HG03460 (cell line): ENCODE results near the gene SMARCA2.

Experiments
- ATAC-seq: cut with Tn5 transposase; IDR thresholded peaks from one replicate; pipeline ENCODE4 v1.9.1; 2021; ENCODE audit not compliant: unreplicated experiment

Gene SMARCA2

DNA sequence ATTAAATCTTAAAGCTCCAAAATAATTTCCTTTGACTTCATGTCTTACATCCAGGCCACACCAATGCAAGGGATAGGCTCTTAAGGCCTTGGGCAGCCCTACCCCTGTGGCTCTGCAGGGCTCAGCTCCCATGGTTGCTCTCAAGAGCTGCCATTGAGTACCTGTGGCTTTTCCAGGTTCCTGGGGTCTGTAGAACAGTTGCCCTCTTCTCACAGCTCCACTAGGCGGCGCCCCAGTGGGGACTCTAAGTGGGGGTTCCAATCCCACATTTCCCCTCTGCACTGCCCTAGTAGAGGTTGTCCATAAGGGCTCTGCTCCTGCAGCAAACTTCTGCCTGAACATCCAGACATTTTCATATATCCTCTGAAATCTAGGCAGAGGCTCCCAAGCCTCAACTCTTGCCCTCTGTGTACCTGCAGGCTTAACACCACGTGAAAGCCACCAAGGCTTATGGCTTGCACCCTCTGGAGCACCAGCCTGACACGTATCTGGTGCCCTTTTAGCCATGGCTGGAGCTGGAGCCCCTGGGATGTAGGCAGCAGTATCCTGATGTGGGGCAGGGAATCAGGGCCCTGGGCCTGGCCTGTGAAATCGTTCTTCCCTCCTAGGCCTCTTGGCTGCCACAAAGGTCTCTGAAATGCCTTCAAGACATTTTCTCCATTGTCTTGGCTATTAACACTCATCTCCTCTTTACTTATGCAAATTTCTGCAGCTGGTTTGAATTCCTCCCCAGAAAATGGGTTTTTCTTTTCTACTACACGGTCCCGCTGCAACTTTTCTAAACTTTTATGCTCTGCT lies 185.1 kb downstream of the SMARCA2 start:
- ATAC-seq = no peak

DNA sequence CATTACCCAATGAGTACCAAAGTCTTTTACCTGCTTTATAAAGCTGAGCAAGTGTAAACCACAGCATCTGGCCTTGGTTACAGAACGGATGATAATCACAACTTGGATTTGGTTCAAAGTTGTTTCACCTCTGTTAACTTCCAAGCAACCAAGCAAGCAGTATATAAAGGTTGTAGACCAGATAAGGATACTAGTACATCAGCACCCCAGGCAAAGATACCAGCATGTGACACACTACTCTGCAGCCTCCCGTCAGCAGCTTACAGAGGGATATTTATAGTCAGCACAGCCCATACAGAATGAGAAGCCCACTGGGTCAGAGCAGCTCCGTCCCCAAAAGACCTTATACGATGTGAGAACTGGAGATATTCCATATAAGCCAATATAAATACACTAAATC lies 193.3 kb downstream of the SMARCA2 start:
- no peak for ATAC-seq

DNA sequence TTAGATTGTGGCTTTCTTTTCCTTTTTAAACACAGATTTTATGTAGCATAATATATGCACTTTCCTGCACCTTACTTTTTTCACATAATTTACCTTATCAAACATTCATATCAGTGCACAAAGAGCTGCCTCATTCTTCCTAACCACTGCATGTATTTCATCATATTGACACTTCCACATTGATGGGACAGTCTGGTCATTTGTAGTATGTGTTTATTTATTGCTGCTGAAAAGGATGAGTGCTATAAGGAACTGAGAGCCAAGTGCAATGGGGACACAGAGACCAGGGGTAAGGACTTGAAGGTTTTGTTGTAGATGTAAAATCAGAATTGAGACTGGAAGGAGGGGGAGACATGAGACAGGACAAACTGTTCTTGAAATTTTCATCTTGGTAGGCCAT lies 193.8 kb downstream of the SMARCA2 start:
- no peak for ATAC-seq

DNA sequence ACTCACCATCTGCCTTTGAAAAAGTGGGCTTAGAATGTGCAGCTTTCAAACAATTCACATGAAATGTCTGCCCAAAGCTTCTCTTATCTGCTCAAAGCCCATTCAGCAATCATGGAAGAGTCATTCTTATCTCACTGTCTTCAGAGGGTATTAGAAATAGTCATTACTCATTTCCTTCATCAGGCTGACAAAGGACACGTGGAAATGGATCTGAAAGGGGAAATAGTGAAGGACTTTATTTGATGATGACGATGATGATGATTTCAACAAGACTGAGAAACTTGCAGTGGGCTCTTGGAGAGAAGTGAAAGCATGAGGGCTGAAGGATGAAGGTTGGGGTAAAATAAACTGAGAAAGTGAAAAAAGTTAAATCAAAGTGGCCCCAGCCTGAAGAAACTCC lies 194.3 kb downstream of the SMARCA2 start:
- no peak for ATAC-seq

DNA sequence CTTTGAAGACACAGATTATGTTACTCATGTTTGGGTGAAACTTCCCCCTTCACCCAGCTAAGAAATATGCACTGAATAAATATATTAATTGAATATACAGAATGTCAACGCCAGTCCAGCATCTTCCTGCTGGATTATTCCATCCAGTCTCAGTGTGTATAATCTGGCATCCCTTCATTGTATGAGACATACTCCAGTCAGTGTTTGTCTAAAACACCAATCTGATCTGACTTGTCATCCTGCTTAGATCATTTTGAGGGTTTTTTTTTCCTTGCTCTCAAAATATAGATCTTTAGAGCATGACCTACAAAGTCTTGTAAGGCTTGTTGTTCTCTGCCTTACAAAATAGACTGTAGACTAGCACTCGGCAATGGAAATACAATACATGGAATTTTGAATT lies 195.1 kb downstream of the SMARCA2 start:
- ATAC-seq = no peak

DNA sequence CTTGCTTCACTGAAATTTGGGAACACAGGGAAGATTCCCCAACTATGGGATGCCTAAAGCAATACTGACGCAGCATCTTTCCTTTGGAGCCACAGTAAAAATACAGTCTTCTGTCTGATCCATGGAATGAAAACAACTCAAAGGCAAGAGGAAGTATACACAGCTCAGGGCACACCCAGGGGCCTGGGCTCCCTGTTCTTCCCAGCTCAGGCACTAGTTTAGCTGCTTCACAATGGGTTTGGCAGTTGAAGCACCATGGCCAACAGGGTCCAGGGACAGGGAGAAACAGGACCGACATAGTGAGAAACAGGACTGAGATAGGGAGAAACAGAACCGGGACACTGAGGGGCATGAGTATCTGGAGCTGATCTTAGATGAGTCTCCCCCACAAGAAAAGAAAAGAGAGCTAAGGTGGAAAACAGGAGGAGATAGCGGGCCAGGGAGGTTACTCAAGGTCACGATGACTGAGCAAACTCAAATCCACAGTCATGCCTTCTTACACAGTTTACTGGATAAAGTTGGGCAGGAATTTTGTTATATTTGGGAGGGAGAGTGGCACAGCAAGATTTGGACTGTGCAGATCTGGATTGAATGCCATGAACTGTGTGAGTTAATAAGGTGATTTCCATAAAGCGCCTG lies 198.8 kb downstream of the SMARCA2 start:
- no peak for ATAC-seq

DNA sequence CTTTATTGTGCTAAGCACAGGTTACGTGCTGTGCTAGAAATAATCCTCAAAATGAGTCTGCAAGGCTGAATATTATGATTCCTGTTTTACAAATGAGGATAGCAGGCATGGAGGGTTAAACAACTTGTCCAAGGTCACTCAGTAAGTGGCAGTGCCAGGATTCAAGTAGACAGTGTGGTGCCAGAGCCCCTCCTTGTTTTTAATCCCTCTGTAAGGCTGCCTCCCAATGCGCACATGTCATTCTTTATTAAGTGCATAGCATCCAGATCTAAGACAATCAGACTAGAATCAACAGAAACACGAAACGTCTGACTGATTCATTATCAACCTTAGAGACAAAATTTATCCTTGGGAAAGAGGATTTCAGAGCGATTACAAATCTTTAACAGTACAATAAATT lies 199.6 kb downstream of the SMARCA2 start:
- no peak for ATAC-seq

DNA sequence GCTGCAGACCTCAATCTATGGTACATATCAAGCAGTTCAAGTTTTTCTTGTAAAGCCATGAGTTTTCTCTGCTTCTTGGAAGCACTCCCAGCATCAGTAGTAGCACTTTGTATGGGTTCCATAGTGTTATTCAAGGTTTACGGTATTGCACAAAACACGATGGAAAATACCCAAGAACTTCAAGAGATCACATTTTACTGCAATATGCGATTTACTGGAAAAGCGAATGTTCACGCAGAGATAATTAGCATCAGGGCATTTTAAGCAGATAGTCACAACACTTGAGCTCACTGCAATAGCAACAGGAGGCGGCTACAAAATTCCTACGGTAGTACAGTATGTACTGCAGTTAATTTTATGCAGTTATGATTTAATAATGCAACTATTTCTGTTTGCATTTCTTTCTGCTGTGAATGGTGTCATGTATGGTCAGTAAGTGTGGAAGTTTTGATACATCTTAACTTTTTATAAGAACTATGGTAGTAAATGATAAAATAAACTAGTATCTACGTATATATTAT lies 200.8 kb downstream of the SMARCA2 start:
- ATAC-seq = no peak

DNA sequence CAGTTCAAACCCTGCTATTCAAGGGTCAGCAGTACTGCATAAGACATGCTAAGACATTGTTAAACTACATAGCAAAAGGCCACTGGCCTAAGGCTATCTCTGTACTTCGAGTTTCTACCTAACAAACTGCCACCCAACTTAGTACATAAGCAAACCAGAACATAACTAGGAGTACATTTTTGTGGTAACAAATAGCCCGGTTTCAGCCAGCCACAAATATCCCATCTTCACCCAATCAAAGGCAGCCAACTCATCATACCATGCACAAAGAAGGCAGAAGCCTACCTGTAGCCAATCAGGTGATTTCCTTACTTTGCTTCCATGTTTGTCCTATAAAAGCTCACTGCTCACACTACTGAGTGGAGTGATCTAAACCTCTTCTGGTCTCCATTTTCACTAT lies 201.4 kb downstream of the SMARCA2 start:
- ATAC-seq = no peak

DNA sequence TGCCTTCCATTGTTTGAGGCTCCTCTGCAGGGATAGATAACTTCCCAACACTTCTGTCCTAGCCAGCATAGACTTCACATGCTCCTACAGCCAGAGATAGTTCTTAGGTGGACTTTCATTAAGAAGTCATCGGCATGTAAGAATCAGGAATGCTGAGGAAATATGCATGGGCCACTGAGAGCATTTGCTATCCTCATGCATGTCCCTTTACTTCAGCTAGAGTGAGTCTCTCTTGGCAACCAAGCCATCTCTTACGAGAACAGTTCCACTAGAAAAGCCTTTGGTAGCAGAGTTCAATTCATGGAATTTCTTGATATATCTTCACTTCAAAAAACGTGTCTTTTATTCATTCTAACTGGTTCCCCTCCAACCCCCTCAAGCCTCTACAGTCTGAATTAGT lies 202.4 kb downstream of the SMARCA2 start:
- no peak for ATAC-seq

DNA sequence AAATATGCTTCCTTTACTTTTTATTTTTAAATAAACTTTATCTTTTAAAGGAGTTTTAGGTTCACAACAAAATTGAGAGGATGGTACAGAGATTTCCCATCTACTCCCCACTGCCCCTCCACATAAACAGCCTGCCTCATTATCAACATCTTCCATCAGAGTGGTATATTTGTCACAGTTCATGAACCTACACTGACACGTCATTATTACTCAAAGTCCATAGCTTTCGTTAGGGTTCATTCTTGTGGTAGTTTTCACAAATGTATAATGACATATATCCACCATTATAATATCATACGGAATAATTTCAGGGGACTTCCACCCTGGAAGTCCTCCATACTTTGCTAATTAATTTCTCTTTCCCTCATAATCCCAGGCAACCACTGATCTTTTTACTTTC lies 204.9 kb downstream of the SMARCA2 start:
- ATAC-seq = no peak

DNA sequence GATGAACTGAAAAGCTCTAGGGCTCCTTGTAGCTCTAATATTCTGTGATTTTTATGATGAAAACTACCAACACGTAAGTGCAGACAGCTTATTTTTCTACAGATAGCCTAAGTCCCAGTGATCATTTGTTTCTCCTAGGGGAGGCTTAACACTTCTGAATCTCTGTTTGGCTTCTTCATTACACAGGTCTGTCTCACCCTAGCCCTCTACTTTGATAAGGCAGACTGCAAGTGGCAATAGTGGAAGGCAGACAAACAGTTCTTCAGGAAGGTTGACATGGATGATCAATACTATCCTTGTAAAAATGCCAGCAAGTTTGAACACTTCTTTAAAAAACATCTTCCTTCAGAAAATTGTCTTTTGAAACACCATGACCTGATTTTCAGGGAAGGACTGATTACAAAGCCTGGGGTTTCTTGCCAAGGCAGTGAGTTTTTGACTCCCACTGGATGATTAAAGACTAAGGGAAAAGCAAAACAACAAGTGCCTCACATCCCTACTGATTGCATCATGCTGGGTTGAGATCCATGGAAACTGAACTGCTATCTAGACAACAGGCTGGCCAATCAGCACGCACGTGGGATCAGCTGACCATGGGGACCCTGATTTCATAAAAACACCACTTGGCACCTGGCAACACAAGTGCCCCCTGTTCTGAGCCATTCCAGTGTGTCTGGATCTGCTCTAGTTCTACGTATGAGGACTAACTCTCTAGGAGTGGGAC lies 212.2 kb downstream of the SMARCA2 start:
- no peak for ATAC-seq

DNA sequence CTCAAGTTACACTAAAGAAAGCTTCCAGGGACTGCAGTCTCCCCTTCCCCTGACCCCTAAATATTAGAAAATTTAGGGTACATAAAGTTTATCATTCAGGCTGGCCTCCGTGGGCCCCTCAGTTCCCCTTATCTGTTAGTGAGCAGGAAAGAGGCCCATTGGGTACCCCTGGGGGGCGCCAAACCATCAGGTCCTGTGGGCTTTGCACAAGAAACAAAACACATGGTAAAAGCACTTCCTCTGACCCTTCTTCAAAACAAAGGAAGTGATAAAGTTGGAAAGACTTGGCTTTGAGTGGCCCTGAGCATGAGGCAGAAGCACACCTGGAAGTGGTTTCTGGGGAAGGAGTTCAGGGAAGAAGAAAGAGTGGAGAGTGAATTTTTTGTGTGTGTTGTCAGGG lies 213.0 kb downstream of the SMARCA2 start:
- ATAC-seq = no peak

DNA sequence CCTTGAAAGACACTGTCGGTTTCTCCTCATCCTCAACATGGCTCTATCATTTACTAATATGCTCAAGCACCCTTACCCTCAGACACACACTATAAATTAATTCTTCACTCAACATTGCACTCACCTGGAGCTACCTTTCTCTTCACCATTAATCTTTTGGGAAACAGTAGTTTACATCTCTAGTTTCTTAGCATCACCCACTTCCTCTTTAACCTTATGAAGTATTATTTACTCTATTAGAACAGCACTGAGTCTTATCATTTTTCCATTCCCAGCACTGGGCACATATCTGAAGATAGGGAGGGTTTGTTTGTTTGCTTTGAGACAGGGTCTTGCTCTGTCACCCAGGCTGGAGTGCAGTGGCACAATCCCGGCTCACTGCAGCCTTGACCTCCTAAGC lies 213.5 kb downstream of the SMARCA2 start:
- ATAC-seq = no peak

DNA sequence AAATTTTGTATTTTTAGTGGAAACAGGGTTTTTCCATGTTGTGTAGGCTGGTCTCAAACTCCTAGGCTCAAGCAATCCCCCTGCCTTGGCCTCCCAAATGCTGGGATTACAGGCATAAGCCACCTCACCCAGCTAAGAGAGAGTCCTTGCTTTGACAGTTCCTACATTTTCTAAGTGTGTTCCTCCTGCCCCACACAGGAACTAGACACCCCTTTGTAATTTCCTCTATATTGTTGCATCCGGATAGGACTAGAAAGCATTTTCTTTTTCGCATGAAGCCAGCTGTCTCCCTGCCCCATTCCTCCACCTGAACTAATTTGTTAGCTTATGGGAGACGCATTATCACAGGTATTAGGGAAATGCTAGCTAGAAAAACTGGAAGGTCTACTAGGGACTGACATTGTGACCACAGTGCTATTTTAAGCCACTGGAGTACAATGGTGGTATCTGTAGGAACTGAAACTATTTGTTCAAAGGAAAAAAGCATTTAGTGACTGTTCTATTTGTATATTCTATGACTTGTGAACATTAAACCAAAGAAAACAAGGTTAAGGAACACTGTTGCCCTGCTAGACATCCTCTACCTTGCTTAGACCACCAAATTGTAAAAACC lies 214.1 kb downstream of the SMARCA2 start:
- peak; percentile 79 for ATAC-seq

DNA sequence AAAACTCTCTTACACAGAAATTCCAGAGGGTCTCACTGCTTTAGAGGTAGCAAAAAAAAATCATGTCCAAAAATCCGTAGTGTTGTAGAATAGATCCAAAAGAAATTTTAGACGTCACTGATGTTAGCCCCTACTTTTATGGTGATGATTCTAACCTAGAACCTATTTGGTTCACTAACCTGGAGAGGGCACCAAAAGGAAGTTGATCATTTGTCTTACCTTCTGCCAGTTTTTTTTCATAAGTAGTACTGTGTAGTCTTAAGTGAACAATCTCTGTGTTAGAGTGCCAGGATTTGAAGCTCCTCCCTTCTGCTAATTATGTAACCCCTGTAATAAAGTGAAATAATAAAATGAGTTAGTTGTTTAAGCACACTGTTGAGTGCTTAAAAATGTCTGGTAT lies 215.2 kb downstream of the SMARCA2 start:
- ATAC-seq = no peak

DNA sequence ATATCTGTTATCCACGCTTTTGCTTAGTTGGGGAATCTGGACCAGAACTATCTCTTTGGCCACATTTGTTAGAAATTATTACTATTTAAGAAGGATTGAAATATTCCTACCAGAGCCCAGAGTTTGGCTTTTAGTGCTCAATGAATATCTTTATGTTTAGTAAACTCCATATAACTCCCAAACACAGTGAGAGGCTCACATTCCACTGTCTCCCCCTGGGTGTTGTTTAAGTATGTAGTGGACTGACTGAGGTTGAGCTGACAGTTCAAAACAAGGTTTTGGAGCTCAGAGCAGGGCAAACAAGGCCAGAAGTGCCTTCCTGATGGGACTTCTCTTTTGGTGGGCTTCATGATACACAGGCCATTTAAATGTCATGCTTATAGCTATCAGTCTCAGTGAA lies 216.0 kb downstream of the SMARCA2 start:
- ATAC-seq = no peak

DNA sequence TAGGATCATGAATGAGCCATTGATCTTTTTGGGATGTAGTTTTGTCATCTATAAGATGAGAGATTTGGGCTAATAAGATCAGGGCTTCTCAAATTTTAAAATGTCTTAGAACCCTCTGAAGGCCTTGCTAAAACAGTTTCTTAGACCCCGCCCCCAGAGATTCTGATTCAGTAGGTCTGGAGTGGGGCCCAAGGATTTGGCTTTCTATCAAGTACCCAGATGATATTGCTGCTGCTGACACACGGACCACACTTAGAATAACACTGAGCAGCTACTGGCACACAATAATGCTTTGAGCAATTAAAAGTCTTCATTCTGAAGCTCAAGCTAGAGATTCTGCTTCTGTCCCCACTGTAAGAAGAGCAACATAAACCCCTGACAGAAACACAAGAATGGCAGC lies 216.7 kb downstream of the SMARCA2 start:
- ATAC-seq = no peak

DNA sequence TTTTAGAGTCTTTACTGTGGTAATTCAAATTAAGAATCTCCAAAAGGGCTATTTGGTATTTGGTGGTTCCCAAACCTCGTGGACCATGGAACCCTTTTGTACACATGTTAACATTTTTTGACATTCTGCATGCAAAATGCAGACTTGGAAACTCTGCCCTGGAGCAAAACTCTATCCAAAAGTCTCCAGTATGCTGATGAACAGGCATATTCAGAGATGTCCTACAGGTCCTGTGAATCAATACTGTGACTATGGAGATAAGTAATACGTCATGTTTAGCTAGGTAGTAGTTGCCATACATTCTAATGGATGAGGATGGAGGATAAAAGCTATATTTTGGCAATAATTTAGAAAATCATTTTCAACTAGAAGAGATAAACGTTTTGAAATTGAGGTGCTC lies 218.1 kb downstream of the SMARCA2 start:
- no peak for ATAC-seq

DNA sequence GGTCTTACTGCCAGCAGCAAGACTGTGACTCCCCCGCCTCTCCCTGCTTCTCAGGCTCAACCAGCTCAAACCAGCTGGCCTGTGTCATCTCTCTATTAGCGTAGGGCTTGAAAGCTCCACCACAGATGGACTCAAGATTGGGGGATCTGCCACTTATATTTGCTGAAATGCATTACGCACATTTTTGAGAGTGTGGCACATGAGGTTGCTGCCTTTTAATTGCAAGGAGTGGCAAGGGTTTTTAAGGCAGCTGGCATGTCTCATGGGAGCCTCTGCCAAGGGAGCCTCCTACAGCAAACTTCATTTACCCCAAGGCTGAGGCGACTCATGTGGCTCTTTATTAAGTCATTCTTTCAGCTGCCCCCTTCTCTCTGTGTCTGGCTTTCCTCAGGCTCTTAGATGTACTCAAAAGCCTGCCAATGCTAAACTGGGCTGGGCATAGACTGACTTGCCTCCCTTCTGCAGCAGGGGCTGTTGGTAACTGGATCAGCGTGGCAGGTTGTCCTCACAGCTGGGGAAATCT lies 219.3 kb downstream of the SMARCA2 start:
- ATAC-seq = no peak

DNA sequence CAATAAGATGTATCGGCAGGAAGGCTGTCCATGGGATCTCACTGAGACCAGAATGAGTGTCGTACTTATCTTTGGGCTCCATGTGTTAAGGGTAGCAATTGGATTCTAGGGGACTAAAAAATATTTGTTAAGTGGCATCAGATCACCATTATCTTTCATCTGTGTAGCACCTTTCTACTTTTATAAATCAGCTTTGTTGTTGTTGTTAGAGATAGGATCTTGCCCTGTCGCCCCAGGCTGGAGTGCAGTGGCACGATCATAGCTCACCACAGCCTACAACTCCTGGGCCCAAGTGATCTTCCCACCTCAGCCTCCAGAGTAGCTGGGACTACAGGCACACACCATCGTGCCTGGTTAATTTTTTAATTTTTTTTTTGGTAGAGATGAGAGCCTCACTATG lies 220.5 kb downstream of the SMARCA2 start:
- no peak for ATAC-seq
